Measurements from ENCODE around the gene DENND1A. TPM values are rescaled to one million over a fixed set of nuclear protein-coding genes. Genes with fewer than 3 reads are reported as not detected.
A peak's percentile ranks its signal among the peaks of the same experiment; 100 is the strongest.
"Not testable (repeated sequence)": the region's sequence is repeated elsewhere in the genome, so short reads cannot be mapped to it uniquely, and the experiment has no call there.

The DENND1A gene
- total RNA-seq, 2 experiments from 2014 or later = 21.9 to 23.3 TPM

- Mint-ChIP-seq H3K4me3 (no peak overlapping the region), H3K27ac (no peak overlapping the region), H3K27me3 (no peaks in the 10 kb centered on the region), H3K36me3 (ENCODE audit: low read depth) (no peaks in the 10 kb centered on the region), H3K4me1 (ENCODE audit: low read depth) (peaks cover 29% of the 10 kb centered on the region), H3K9me3 (no peaks in the 10 kb centered on the region)
- ATAC-seq = no peak
- no peak for DNase-seq
- intact Hi-C loops (cut with micrococcal nuclease) = no loop called here
- ChIA-PET CTCF (no interaction called here), POLR2A (interaction anchor here (0.6 kb wide), 1 partner anchor 141 kb away, joined by 3 read pairs; no protein-coding TSS in a partner anchor)
- TF ChIP-seq, protein P1, sequence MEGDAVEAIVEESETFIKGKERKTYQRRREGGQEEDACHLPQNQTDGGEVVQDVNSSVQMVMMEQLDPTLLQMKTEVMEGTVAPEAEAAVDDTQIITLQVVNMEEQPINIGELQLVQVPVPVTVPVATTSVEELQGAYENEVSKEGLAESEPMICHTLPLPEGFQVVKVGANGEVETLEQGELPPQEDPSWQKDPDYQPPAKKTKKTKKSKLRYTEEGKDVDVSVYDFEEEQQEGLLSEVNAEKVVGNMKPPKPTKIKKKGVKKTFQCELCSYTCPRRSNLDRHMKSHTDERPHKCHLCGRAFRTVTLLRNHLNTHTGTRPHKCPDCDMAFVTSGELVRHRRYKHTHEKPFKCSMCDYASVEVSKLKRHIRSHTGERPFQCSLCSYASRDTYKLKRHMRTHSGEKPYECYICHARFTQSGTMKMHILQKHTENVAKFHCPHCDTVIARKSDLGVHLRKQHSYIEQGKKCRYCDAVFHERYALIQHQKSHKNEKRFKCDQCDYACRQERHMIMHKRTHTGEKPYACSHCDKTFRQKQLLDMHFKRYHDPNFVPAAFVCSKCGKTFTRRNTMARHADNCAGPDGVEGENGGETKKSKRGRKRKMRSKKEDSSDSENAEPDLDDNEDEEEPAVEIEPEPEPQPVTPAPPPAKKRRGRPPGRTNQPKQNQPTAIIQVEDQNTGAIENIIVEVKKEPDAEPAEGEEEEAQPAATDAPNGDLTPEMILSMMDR (IDR thresholded peaks at IDR 0.05) = no peak
These were observed 595.3 kb downstream of the DENND1A start for GRCh38 chr9:123334639-123335038.

DNA sequence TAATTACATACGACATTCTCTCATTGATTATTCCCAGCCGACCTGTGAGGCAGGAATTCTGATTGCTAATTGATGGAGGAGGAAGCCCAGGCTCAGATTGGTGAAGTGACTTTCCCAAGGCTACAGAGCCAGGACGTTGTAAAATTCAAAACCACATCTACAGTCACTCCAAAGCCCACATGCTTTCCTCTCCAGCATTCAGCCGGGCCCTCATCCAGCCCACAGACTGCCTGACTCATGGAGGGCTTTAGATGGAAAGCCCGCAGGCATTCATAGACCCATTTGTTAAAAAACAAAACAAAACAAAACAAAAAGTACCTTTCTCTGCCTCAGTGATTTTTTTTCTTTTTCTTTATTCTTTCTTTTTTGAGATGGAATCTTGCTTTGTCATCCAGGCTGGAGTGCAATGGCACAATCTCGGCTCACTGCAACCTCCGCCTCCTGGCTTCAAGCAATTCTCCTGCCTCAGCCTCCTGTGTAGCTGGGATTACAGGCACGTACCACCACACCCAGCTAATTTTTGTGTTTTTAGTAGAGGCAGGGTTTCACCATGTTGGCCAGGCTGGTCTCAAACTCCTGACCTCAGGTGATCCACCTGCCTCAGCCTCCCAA, 596.8 kb downstream of the DENND1A start:
- H3K36me3 Mint-ChIP-seq (ENCODE audit: low read depth); H3K4me3 Mint-ChIP-seq; POLR2A ChIA-PET; H3K9me3 Mint-ChIP-seq; ATAC-seq; DNase-seq; intact Hi-C loops (cut with micrococcal nuclease); H3K27me3 Mint-ChIP-seq: not testable (repeated sequence)
- H3K4me1 Mint-ChIP-seq (ENCODE audit: low read depth) = peaks cover 20% of the 10 kb centered on the region
- CTCF ChIA-PET = interaction anchor here (0.9 kb wide), 1 partner anchor 55 kb away, joined by 3 read pairs; no protein-coding TSS in a partner anchor
- H3K27ac Mint-ChIP-seq = peak overlapping the region; percentile 17

DNA sequence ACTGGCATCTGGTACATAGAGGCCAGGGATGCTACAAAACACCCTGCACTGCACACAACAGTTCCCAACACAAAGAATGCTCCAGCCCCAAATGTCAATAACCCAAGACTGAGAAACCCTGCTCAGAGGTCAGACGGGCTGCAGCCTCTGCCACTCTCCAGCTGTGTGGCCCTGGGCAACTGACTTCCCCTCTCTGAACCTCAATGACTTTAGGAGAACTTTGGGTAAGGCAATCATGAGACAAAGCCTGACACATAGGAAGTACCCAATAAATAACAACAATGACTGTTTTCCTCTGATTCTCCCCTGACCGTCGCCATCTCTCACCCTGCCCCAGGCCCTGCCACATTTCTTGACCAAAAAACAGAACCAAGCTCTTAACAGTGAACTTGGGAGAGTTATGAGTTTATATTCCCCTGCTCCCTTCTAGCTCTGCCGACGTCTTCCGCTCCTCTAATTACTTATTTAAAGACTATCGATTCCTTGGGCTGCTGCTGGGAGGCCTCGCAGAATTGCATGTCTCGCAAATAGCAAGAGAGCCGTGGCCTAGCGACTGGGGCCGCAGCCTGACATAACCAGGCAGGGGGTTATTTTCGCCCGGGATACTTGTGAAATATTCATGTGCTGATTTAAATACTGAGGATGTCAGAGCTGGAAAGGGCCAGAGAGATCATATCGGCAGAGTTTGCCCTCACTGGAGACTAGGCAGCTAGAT, 598.4 kb downstream of the DENND1A start:
- H3K36me3 Mint-ChIP-seq (ENCODE audit: low read depth) = no peaks in the 10 kb centered on the region
- TF ChIP-seq, protein P1 (IDR thresholded peaks at IDR 0.05) = no peak
- H3K9me3 Mint-ChIP-seq = no peaks in the 10 kb centered on the region
- H3K4me3 Mint-ChIP-seq = no peak overlapping the region
- H3K27ac Mint-ChIP-seq = no peak overlapping the region
- no peaks in the 10 kb centered on the region for H3K27me3 Mint-ChIP-seq
- intact Hi-C loops (cut with micrococcal nuclease) = no loop called here
- DNase-seq (no peak), ATAC-seq (no peak)
- peaks cover 16% of the 10 kb centered on the region for H3K4me1 Mint-ChIP-seq (ENCODE audit: low read depth)
- ChIA-PET POLR2A (interaction anchor here (1.3 kb wide), 1 partner anchor 12 kb away, joined by 3 read pairs; no protein-coding TSS in a partner anchor), CTCF (no interaction called here)

Small RNA genes lying within 50 kb of the gene (microRNA-seq; reads per million reads assigned to microRNA genes)
- gene MIR601 (ENCODE audit: borderline microRNAs expressed, borderline replicate concordance) (not detected), gene MIR7150 (ENCODE audit: borderline microRNAs expressed, borderline replicate concordance) (not detected)

Other genes with a start within 250 kb of the DENND1A start
- gene LHX2, start 81.6 kb upstream of the DENND1A start, total RNA-seq = not detected

Measured in activated CD8-positive, alpha-beta T cell treated with anti-CD3 and anti-CD28 coated beads for 36 hours (primary cell).